ENCODE data around the gene UXT.

The UXT gene

DNA sequence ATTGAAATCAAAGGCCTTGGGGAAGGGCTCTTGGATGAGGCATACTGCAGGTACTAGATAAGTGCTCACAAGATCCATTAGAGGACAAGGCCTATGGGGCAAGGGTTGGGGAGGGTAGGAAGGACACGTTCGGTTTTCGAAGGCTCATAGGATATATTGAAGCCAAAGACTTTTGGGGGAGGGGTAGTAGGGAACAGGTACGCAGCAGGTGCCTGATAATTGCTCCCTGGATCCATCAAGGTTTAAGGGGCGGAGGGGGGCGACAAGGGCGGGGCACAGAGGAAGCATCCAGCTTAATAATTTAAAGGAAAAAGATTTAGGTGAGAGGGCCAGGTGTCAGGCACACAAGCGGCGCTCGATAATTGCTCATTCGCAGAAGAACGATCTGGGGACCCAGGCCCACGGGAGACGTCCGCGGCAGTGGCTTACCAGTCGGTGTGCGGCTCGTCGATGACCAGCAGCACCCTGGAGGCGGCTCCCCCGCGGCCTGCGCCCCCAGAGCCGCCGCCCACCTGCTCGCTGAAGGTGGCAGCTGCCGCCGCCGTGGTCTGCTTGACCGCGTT lies 40.0 kb downstream of the UXT start:
- no peak for TF ChIP-seq CTCF (conservative IDR thresholded peaks at IDR 0.05; ENCODE audit: low read depth, low read length)
- no peak for DNase-seq (ENCODE audit: low read depth)
- no peak overlapping the region for H3K4me3 ChIP-seq (ENCODE audit: low read length)

DNA sequence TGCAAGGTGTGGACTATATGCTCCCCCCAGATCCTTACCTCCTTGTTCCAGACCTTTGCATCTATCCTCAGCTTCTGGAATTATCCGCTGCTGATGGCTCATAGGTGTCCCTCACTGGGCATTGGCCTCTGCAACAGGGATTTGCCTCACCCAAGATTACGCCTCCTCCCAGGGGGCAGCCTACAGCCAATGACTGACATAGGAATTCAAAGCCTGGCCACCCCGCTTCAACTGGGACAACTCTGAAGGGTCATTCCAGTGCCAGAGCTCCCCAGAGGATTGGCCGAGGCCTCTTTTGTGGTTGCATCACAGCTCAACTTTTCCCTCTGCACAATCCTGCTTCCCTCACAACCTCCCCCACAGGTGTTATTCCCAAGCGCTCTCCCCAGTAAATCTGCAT lies 44.4 kb downstream of the UXT start:
- TF ChIP-seq CTCF (conservative IDR thresholded peaks at IDR 0.05; ENCODE audit: low read depth, low read length): no peak
- DNase-seq (ENCODE audit: low read depth): no peak
- no peak overlapping the region for H3K4me3 ChIP-seq (ENCODE audit: low read length)

- DNase-seq (ENCODE audit: low read depth): no peak
- H3K4me3 ChIP-seq (ENCODE audit: low read length): no peak overlapping the region
- TF ChIP-seq CTCF (conservative IDR thresholded peaks at IDR 0.05; ENCODE audit: low read depth, low read length): no peak
Observed at GRCh38 chrX:47613082-47613481, 45.9 kb downstream of the UXT start.

- H3K4me3 ChIP-seq (ENCODE audit: low read length): no peak overlapping the region
- TF ChIP-seq CTCF (conservative IDR thresholded peaks at IDR 0.05; ENCODE audit: low read depth, low read length): no peak
- no peak for DNase-seq (ENCODE audit: low read depth)
Observed at GRCh38 chrX:47612418-47612817, 46.6 kb downstream of the UXT start.

DNA sequence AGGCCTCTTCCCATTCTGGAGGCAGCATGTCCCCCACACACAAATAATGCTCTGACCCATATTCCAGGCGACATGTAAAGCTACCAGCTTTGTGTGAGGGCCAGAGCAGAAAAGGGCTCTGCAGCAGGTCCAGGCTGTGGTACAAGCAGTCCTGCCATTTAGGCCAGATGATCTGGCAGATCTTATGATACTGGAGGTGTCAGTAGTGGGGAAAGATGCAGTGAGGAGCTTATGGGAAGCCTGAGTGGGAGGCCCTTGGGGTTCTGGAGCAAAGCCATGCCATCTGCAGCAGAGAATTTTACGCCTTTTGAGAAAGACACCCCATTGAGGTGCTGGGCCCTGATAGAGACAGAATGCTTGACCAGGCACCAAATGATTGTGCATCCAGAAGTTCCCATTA lies 47.1 kb downstream of the UXT start:
- DNase-seq (ENCODE audit: low read depth): no peak
- no peak for TF ChIP-seq CTCF (conservative IDR thresholded peaks at IDR 0.05; ENCODE audit: low read depth, low read length)

GRCh38 chrX:47611489-47611888 lies 47.5 kb downstream of the UXT start:
- no peak for TF ChIP-seq CTCF (conservative IDR thresholded peaks at IDR 0.05; ENCODE audit: low read depth, low read length)
- no peak for DNase-seq (ENCODE audit: low read depth)
- no peak overlapping the region for H3K4me3 ChIP-seq (ENCODE audit: low read length)

More for the DNA sequence above, 47.1 kb downstream of the UXT start:
- H3K4me3 ChIP-seq (ENCODE audit: low read length): no peak overlapping the region

DNA sequence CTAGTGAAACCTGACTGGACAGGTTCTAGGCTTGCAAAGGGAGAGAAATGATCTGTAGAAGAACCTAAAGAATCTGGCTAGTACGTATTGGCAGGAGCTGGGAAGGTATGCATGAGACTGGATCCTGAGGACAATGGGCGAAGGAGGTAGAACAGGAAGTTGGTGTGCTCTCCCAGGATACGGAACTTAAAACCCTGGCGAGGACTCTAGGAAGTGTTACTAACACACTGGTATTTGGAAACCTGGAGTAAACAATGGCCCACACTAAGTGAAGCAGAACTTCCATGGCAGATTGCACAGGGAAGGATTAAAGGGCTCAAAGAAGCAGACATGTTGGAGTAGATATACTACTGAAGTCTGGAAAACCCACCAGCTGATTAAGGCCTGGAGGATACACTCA lies 48.5 kb downstream of the UXT start:
- H3K4me3 ChIP-seq (ENCODE audit: low read length): no peak overlapping the region
- TF ChIP-seq CTCF (conservative IDR thresholded peaks at IDR 0.05; ENCODE audit: low read depth, low read length): no peak
- no peak for DNase-seq (ENCODE audit: low read depth)

All from retinal pigment epithelial cell (primary cell).